ENCODE data around the gene GABPA.

Gene GABPA

GRCh38 chr21:25722631-25723030 lies 12.1 kb upstream of the GABPA start:
- no peak overlapping the region for H3K4me2 ChIP-seq (ENCODE audit: insufficient read depth, low read length)
- no peak for ATAC-seq (ENCODE audit: insufficient read depth, low read depth)
- no peak overlapping the region for H3K27ac ChIP-seq (ENCODE audit: low read length)
- no peak overlapping the region for H3K9ac ChIP-seq (ENCODE audit: low read depth, low read length)
- H3K27me3 ChIP-seq (ENCODE audit: insufficient read depth, low read length, poor library complexity), result no peaks in the 10 kb centered on the region
- no peak for DNase-seq
- H3K4me3 ChIP-seq (ENCODE audit: low read depth in 1 of 2, low read length in 2 of 2), result no peak overlapping the region
- H3K9me3 ChIP-seq (ENCODE audit: insufficient read depth, low read length, severe bottlenecking), result no peaks in the 10 kb centered on the region
- no peaks in the 10 kb centered on the region for H3K4me1 ChIP-seq (ENCODE audit: insufficient read depth, low read length)
- H3K36me3 ChIP-seq (ENCODE audit: insufficient read depth, low read length), result peaks cover 60% of the 10 kb centered on the region
- peaks cover 16% of the 10 kb centered on the region; the same call in 1 of the 2 replicates for H3K79me2 ChIP-seq (ENCODE audit: insufficient read depth, low read length)
- no peak for TF ChIP-seq CTCF (IDR thresholded peaks at IDR 0.05; ENCODE audit: borderline replicate concordance, extremely low read depth, low read length, poor library complexity, severe bottlenecking)
- no peak for TF ChIP-seq EZH2 (IDR thresholded peaks at IDR 0.05; ENCODE audit: borderline replicate concordance, low read depth, low read length, severe bottlenecking)
- no peak overlapping the region for H2AFZ ChIP-seq (ENCODE audit: low read depth, low read length)
- peaks cover 4% of the 10 kb centered on the region; the same call in 1 of the 2 replicates for H4K20me1 ChIP-seq (ENCODE audit: insufficient read depth, low read length)

- peak overlapping the region; percentile 79; the same call in 1 of the 2 replicates for H3K4me2 ChIP-seq (ENCODE audit: insufficient read depth, low read length)
- peaks cover 11% of the 10 kb centered on the region; the same call in 1 of the 2 replicates for H4K20me1 ChIP-seq (ENCODE audit: insufficient read depth, low read length)
- H3K4me3 ChIP-seq (ENCODE audit: low read depth in 1 of 2, low read length in 2 of 2), result no peak overlapping the region
- H3K79me2 ChIP-seq (ENCODE audit: insufficient read depth, low read length), result peaks cover 85% of the 10 kb centered on the region
- TF ChIP-seq EZH2 (IDR thresholded peaks at IDR 0.05; ENCODE audit: borderline replicate concordance, low read depth, low read length, severe bottlenecking) (no peak), CTCF (IDR thresholded peaks at IDR 0.05; ENCODE audit: borderline replicate concordance, extremely low read depth, low read length, poor library complexity, severe bottlenecking) (no peak)
- H3K4me1 ChIP-seq (ENCODE audit: insufficient read depth, low read length), result peaks cover 35% of the 10 kb centered on the region
- peaks cover 43% of the 10 kb centered on the region for H3K36me3 ChIP-seq (ENCODE audit: insufficient read depth, low read length)
- no peak overlapping the region for H3K9ac ChIP-seq (ENCODE audit: low read depth, low read length)
- no peak for ATAC-seq (ENCODE audit: insufficient read depth, low read depth)
- no peak for DNase-seq
- H3K9me3 ChIP-seq (ENCODE audit: insufficient read depth, low read length, severe bottlenecking), result no peaks in the 10 kb centered on the region
- H3K27me3 ChIP-seq (ENCODE audit: insufficient read depth, low read length, poor library complexity), result no peaks in the 10 kb centered on the region
- H3K27ac ChIP-seq (ENCODE audit: low read length), result no peak overlapping the region
- no peak overlapping the region for H2AFZ ChIP-seq (ENCODE audit: low read depth, low read length)
Observed at GRCh38 chr21:25732091-25732760, 2.5 kb upstream of the GABPA start.

- peaks cover 9% of the 10 kb centered on the region; the same call in 1 of the 2 replicates for H4K20me1 ChIP-seq (ENCODE audit: insufficient read depth, low read length)
- DNase-seq (peak; percentile 19), ATAC-seq (ENCODE audit: insufficient read depth, low read depth) (no peak)
- peak overlapping the region; percentile 79 for H3K4me2 ChIP-seq (ENCODE audit: insufficient read depth, low read length)
- peaks cover 45% of the 10 kb centered on the region for H3K4me1 ChIP-seq (ENCODE audit: insufficient read depth, low read length)
- H3K36me3 ChIP-seq (ENCODE audit: insufficient read depth, low read length), result peaks cover 24% of the 10 kb centered on the region
- no peaks in the 10 kb centered on the region for H3K27me3 ChIP-seq (ENCODE audit: insufficient read depth, low read length, poor library complexity)
- peak overlapping the region; percentile 91 for H3K27ac ChIP-seq (ENCODE audit: low read length)
- H3K79me2 ChIP-seq (ENCODE audit: insufficient read depth, low read length), result peaks cover 91% of the 10 kb centered on the region
- H2AFZ ChIP-seq (ENCODE audit: low read depth, low read length), result peak overlapping the region; percentile 69
- TF ChIP-seq EZH2 (IDR thresholded peaks at IDR 0.05; ENCODE audit: borderline replicate concordance, low read depth, low read length, severe bottlenecking) (no peak), CTCF (IDR thresholded peaks at IDR 0.05; ENCODE audit: borderline replicate concordance, extremely low read depth, low read length, poor library complexity, severe bottlenecking) (no peak)
- no peaks in the 10 kb centered on the region for H3K9me3 ChIP-seq (ENCODE audit: insufficient read depth, low read length, severe bottlenecking)
- peak overlapping the region; percentile 96 for H3K9ac ChIP-seq (ENCODE audit: low read depth, low read length)
- H3K4me3 ChIP-seq (ENCODE audit: low read depth in 1 of 2, low read length in 2 of 2), result peak overlapping the region; percentile 58 to 60; a peak in 3 of 4 replicates
Observed at GRCh38 chr21:25733859-25734653, 716 bp upstream of the GABPA start.

Measured in DND-41 (cell line).